Measurements from ENCODE around the gene FANCD2. TPM values are rescaled to one million over a fixed set of nuclear protein-coding genes. Genes with fewer than 3 reads are reported as not detected.

FANCD2 gene
- total RNA-seq, 1 experiment from 2014 or later, result 35.7 TPM

DNA sequence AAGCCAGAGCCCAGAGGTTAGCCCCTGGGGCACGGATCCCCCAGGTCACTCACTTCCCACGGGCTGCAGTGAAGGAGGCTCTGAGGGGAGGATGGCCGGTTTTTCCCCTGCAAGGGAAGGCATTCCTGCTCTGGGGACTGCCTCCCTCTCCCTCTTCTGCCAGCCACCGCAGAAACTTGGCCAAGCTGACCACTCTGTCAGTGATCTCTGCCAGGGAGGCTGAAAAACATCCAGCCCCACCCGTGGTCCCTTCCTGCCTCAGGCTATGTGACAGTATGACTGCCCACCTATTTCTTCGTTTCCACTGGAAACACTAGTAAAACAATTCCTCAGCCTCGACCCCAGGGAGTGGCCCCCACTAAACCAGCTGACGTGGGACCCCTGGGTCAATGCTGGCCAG, 14.6 kb upstream of the FANCD2 start:
- intact Hi-C loops (cut with micrococcal nuclease; ENCODE audit: unreplicated experiment), result no loop called here
- Histone ChIP-seq H3K4me1 (replicated peaks; ENCODE audit: insufficient read depth) (peaks cover 30% of the 10 kb centered on the region), H3K4me3 (peak overlapping the region; percentile 43; the same call in 1 of the 2 replicates), H4K20me1 (ENCODE audit: insufficient read depth) (no peaks in the 10 kb centered on the region), H3K9me3 (ENCODE audit: insufficient read depth, low read depth) (no peaks in the 10 kb centered on the region), H3K27me3 (ENCODE audit: insufficient read depth, low read depth) (no peaks in the 10 kb centered on the region), H3K9me2 (ENCODE audit: insufficient read depth) (no peaks in the 10 kb centered on the region), H3F3A (ENCODE audit: insufficient read depth, low read depth) (peaks cover 45% of the 10 kb centered on the region; the same call in 1 of the 2 replicates), H3K4me2 (peak overlapping the region; percentile 97), H2AFZ (peak overlapping the region; percentile 59; the same call in 1 of the 2 replicates), H3K79me2 (ENCODE audit: low read depth) (no peaks in the 10 kb centered on the region), H3K36me3 (ENCODE audit: low read depth) (no peaks in the 10 kb centered on the region), H3K27ac (no peak overlapping the region)
- no peak for DNase-seq
- no TSS peak for BruUV-seq (replicated peaks)
- ChIA-PET CTCF (no interaction called here), POLR2A (ENCODE audit: unreplicated experiment) (interaction anchor here (0.6 kb wide), 1 partner anchor 12 kb away, joined by 3 read pairs; no protein-coding TSS in a partner anchor)
- TF ChIP-seq EZH2 (IDR thresholded peaks at IDR 0.05; ENCODE audit: low read depth), result no peak
- TF ChIP-seq, protein P1, sequence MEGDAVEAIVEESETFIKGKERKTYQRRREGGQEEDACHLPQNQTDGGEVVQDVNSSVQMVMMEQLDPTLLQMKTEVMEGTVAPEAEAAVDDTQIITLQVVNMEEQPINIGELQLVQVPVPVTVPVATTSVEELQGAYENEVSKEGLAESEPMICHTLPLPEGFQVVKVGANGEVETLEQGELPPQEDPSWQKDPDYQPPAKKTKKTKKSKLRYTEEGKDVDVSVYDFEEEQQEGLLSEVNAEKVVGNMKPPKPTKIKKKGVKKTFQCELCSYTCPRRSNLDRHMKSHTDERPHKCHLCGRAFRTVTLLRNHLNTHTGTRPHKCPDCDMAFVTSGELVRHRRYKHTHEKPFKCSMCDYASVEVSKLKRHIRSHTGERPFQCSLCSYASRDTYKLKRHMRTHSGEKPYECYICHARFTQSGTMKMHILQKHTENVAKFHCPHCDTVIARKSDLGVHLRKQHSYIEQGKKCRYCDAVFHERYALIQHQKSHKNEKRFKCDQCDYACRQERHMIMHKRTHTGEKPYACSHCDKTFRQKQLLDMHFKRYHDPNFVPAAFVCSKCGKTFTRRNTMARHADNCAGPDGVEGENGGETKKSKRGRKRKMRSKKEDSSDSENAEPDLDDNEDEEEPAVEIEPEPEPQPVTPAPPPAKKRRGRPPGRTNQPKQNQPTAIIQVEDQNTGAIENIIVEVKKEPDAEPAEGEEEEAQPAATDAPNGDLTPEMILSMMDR (conservative IDR thresholded peaks at IDR 0.05), result no peak

DNA sequence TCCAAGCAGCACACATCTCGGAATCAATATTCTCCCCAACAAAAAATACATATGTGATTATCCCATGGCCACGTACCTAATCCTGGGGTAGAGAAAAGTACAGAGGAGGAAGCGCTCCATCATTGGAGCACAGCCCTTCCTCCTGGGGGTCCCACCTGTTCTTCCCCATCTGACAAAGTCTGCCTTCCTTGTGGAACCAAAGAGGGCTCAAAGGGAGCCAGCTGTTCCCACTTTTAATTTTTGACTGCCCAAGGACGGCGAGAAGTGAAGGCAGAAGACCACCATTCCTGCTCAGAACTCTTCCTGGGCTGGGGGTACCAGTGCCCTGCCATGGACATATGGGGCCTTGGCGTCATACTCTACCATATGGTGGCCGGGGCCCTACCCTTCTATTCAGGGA, 14.1 kb upstream of the FANCD2 start:
- DNase-seq, result no peak
- Histone ChIP-seq H3K4me3 (no peak overlapping the region), H3K79me2 (ENCODE audit: low read depth) (no peaks in the 10 kb centered on the region), H3K9me3 (ENCODE audit: insufficient read depth, low read depth) (no peaks in the 10 kb centered on the region), H3K36me3 (ENCODE audit: low read depth) (no peaks in the 10 kb centered on the region), H3K27me3 (ENCODE audit: insufficient read depth, low read depth) (no peaks in the 10 kb centered on the region), H3K9me2 (ENCODE audit: insufficient read depth) (no peaks in the 10 kb centered on the region), H3K4me2 (no peak overlapping the region), H4K20me1 (ENCODE audit: insufficient read depth) (no peaks in the 10 kb centered on the region), H3F3A (ENCODE audit: insufficient read depth, low read depth) (peaks cover 41% of the 10 kb centered on the region; the same call in 1 of the 2 replicates), H2AFZ (no peak overlapping the region), H3K4me1 (replicated peaks; ENCODE audit: insufficient read depth) (peaks cover 30% of the 10 kb centered on the region), H3K27ac (no peak overlapping the region)
- no TSS peak for BruUV-seq (replicated peaks)
- intact Hi-C loops (cut with micrococcal nuclease; ENCODE audit: unreplicated experiment), result no loop called here
- no peak for TF ChIP-seq EZH2 (IDR thresholded peaks at IDR 0.05; ENCODE audit: low read depth)
- TF ChIP-seq, protein P1 (conservative IDR thresholded peaks at IDR 0.05), result no peak
- POLR2A ChIA-PET (ENCODE audit: unreplicated experiment), result no interaction called here
- CTCF ChIA-PET, result no interaction called here

DNA sequence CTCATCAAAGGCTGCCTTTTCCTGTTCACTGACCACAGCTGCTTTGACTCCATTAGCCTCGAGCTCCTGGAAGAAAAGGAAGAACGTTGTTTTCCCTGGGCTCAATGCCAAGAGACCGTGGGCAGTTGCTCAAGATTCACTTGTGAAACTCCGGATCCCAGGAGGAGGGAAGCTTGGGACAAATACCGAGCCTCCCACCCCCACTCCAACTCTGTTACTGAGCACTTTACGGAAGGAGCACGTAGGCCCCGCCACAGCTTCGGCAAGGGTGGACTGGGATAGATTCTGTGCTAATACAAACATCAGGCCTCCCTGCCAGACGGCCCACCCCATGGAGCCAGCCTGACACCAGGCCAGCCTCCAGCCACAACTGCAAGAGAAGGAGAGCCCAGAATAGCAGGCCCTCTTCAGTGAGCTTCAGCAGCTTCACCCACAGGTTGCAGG, 10.8 kb upstream of the FANCD2 start:
- no TSS peak for BruUV-seq (replicated peaks)
- no peak overlapping the region for H2AFZ ChIP-seq

More for the DNA sequence above, 10.8 kb upstream of the FANCD2 start:
- Histone ChIP-seq H3K4me1 (replicated peaks; ENCODE audit: insufficient read depth) (peaks cover 38% of the 10 kb centered on the region), H3K27ac (peak overlapping the region; percentile 52), H3K9me3 (ENCODE audit: insufficient read depth, low read depth) (no peaks in the 10 kb centered on the region), H3K79me2 (ENCODE audit: low read depth) (no peaks in the 10 kb centered on the region), H3K36me3 (ENCODE audit: low read depth) (no peaks in the 10 kb centered on the region), H3K9me2 (ENCODE audit: insufficient read depth) (no peaks in the 10 kb centered on the region), H3K4me2 (peak overlapping the region; percentile 65), H3K27me3 (ENCODE audit: insufficient read depth, low read depth) (no peaks in the 10 kb centered on the region), H4K20me1 (ENCODE audit: insufficient read depth) (no peaks in the 10 kb centered on the region), H3K4me3 (peak overlapping the region; percentile 9; the same call in 1 of the 2 replicates), H3F3A (ENCODE audit: insufficient read depth, low read depth) (peaks cover 37% of the 10 kb centered on the region; the same call in 1 of the 2 replicates)
- peak in 1 of 2 experiments; percentile 73 for DNase-seq
- POLR2A ChIA-PET (ENCODE audit: unreplicated experiment), result interaction anchor here (0.6 kb wide), 1 partner anchor 306 kb away, joined by 5 read pairs; the partner anchor contains the start of gene SEC13
- TF ChIP-seq EZH2 (IDR thresholded peaks at IDR 0.05; ENCODE audit: low read depth), result no peak
- TF ChIP-seq, protein P1 (conservative IDR thresholded peaks at IDR 0.05), result no peak
- intact Hi-C loops (cut with micrococcal nuclease; ENCODE audit: unreplicated experiment), result no loop called here
- CTCF ChIA-PET, result interaction anchor here (0.6 kb wide), 2 partner anchors 11 to 210 kb away, joined by 3 read pairs; partner anchors contain the start of gene FANCD2
